ENCODE measurements around the gene BCO1.

Gene BCO1

GRCh38 chr16:81273223-81273950, 34.9 kb downstream of the BCO1 start:
- in situ Hi-C loops (cut with MboI; ENCODE audit: low sequenced_read_pairs): no loop called here
- Histone ChIP-seq H3K9me3 (no peaks in the 10 kb centered on the region), H3K4me1 (no peaks in the 10 kb centered on the region), H3K4me3 (no peak overlapping the region), H3K36me3 (replicated peaks) (no peaks in the 10 kb centered on the region), H3K27me3 (ENCODE audit: low read depth) (no peaks in the 10 kb centered on the region)
- DNase-seq (ENCODE audit: low spot score in 2 of 2): no peak

GRCh38 chr16:81275064-81275532, 36.6 kb downstream of the BCO1 start:
- H3K4me1 ChIP-seq: no peaks in the 10 kb centered on the region
- H3K4me3 ChIP-seq: no peak overlapping the region
- H3K36me3 ChIP-seq (replicated peaks): no peaks in the 10 kb centered on the region
- H3K9me3 ChIP-seq: no peaks in the 10 kb centered on the region
- DNase-seq (ENCODE audit: low spot score in 2 of 2): no peak
- no peaks in the 10 kb centered on the region for H3K27me3 ChIP-seq (ENCODE audit: low read depth)
- in situ Hi-C loops (cut with MboI; ENCODE audit: low sequenced_read_pairs): no loop called here

- Histone ChIP-seq H3K36me3 (replicated peaks) (no peaks in the 10 kb centered on the region), H3K27me3 (ENCODE audit: low read depth) (no peaks in the 10 kb centered on the region), H3K4me3 (no peak overlapping the region), H3K9me3 (no peaks in the 10 kb centered on the region), H3K4me1 (no peaks in the 10 kb centered on the region)
- in situ Hi-C loops (cut with MboI; ENCODE audit: low sequenced_read_pairs): no loop called here
- no peak for DNase-seq (ENCODE audit: low spot score in 2 of 2)
Measured at GRCh38 chr16:81275795-81276194, 37.3 kb downstream of the BCO1 start.

GRCh38 chr16:81276323-81276722, 37.8 kb downstream of the BCO1 start:
- Histone ChIP-seq H3K4me1 (no peaks in the 10 kb centered on the region), H3K4me3 (no peak overlapping the region), H3K36me3 (replicated peaks) (no peaks in the 10 kb centered on the region), H3K9me3 (no peaks in the 10 kb centered on the region), H3K27me3 (ENCODE audit: low read depth) (no peaks in the 10 kb centered on the region)
- no peak for DNase-seq (ENCODE audit: low spot score in 2 of 2)
- in situ Hi-C loops (cut with MboI; ENCODE audit: low sequenced_read_pairs): no loop called here

- Histone ChIP-seq H3K27me3 (ENCODE audit: low read depth) (no peaks in the 10 kb centered on the region), H3K36me3 (replicated peaks) (no peaks in the 10 kb centered on the region), H3K9me3 (no peaks in the 10 kb centered on the region), H3K4me1 (no peaks in the 10 kb centered on the region), H3K4me3 (no peak overlapping the region)
- DNase-seq (ENCODE audit: low spot score in 2 of 2): no peak
- in situ Hi-C loops (cut with MboI; ENCODE audit: low sequenced_read_pairs): no loop called here
Measured at GRCh38 chr16:81277541-81278080, 39.1 kb downstream of the BCO1 start.

- DNase-seq (ENCODE audit: low spot score in 2 of 2): no peak
- H3K4me1 ChIP-seq: no peaks in the 10 kb centered on the region
- no peaks in the 10 kb centered on the region for H3K36me3 ChIP-seq (replicated peaks)
- no peak overlapping the region for H3K4me3 ChIP-seq
- H3K9me3 ChIP-seq: no peaks in the 10 kb centered on the region
- no peaks in the 10 kb centered on the region for H3K27me3 ChIP-seq (ENCODE audit: low read depth)
- in situ Hi-C loops (cut with MboI; ENCODE audit: low sequenced_read_pairs): no loop called here
Measured at GRCh38 chr16:81278526-81278925, 40.0 kb downstream of the BCO1 start.

- H3K4me1 ChIP-seq: no peaks in the 10 kb centered on the region
- DNase-seq (ENCODE audit: low spot score in 2 of 2): no peak
- H3K36me3 ChIP-seq (replicated peaks): no peaks in the 10 kb centered on the region
- in situ Hi-C loops (cut with MboI; ENCODE audit: low sequenced_read_pairs): no loop called here
- H3K4me3 ChIP-seq: no peak overlapping the region
- H3K9me3 ChIP-seq: no peaks in the 10 kb centered on the region
- H3K27me3 ChIP-seq (ENCODE audit: low read depth): no peaks in the 10 kb centered on the region
Measured at GRCh38 chr16:81279392-81279791, 40.9 kb downstream of the BCO1 start.

- Histone ChIP-seq H3K4me1 (no peaks in the 10 kb centered on the region), H3K9me3 (no peaks in the 10 kb centered on the region), H3K4me3 (no peak overlapping the region), H3K27me3 (ENCODE audit: low read depth) (no peaks in the 10 kb centered on the region), H3K36me3 (replicated peaks) (no peaks in the 10 kb centered on the region)
- DNase-seq (ENCODE audit: low spot score in 2 of 2): no peak
- in situ Hi-C loops (cut with MboI; ENCODE audit: low sequenced_read_pairs): no loop called here
Measured at GRCh38 chr16:81280393-81280792, 41.9 kb downstream of the BCO1 start.

GRCh38 chr16:81283044-81283443, 44.6 kb downstream of the BCO1 start:
- Histone ChIP-seq H3K27me3 (ENCODE audit: low read depth) (no peaks in the 10 kb centered on the region), H3K4me1 (no peaks in the 10 kb centered on the region), H3K36me3 (replicated peaks) (no peaks in the 10 kb centered on the region), H3K9me3 (no peaks in the 10 kb centered on the region), H3K4me3 (no peak overlapping the region)
- no peak for DNase-seq (ENCODE audit: low spot score in 2 of 2)
- in situ Hi-C loops (cut with MboI; ENCODE audit: low sequenced_read_pairs): no loop called here

- in situ Hi-C loops (cut with MboI; ENCODE audit: low sequenced_read_pairs): no loop called here
Measured at GRCh38 chr16:81284995-81285600, 46.6 kb downstream of the BCO1 start.

GRCh38 chr16:81286190-81286589, 47.7 kb downstream of the BCO1 start:
- no peak for DNase-seq (ENCODE audit: low spot score in 2 of 2)
- Histone ChIP-seq H3K36me3 (replicated peaks) (no peaks in the 10 kb centered on the region), H3K4me3 (no peak overlapping the region), H3K9me3 (no peaks in the 10 kb centered on the region), H3K27me3 (ENCODE audit: low read depth) (no peaks in the 10 kb centered on the region), H3K4me1 (no peaks in the 10 kb centered on the region)
- in situ Hi-C loops (cut with MboI; ENCODE audit: low sequenced_read_pairs): no loop called here

More at GRCh38 chr16:81284995-81285600, 46.6 kb downstream of the BCO1 start:
- Histone ChIP-seq H3K4me3 (no peak overlapping the region), H3K36me3 (replicated peaks) (no peaks in the 10 kb centered on the region), H3K9me3 (no peaks in the 10 kb centered on the region), H3K4me1 (no peaks in the 10 kb centered on the region), H3K27me3 (ENCODE audit: low read depth) (no peaks in the 10 kb centered on the region)
- no peak for DNase-seq (ENCODE audit: low spot score in 2 of 2)

GRCh38 chr16:81291117-81291516, 52.6 kb downstream of the BCO1 start:
- no peak overlapping the region for H3K4me3 ChIP-seq
- no peaks in the 10 kb centered on the region for H3K36me3 ChIP-seq (replicated peaks)
- H3K9me3 ChIP-seq: no peaks in the 10 kb centered on the region
- H3K27me3 ChIP-seq (ENCODE audit: low read depth): no peaks in the 10 kb centered on the region
- DNase-seq (ENCODE audit: low spot score in 2 of 2): no peak
- H3K4me1 ChIP-seq: no peaks in the 10 kb centered on the region
- in situ Hi-C loops (cut with MboI; ENCODE audit: low sequenced_read_pairs): no loop called here

GRCh38 chr16:81292936-81293335, 54.4 kb downstream of the BCO1 start:
- Histone ChIP-seq H3K4me1 (no peaks in the 10 kb centered on the region), H3K9me3 (no peaks in the 10 kb centered on the region), H3K36me3 (replicated peaks) (no peaks in the 10 kb centered on the region), H3K27me3 (ENCODE audit: low read depth) (no peaks in the 10 kb centered on the region), H3K4me3 (no peak overlapping the region)
- no peak for DNase-seq (ENCODE audit: low spot score in 2 of 2)
- in situ Hi-C loops (cut with MboI; ENCODE audit: low sequenced_read_pairs): no loop called here
